ENCODE results near the gene KRTAP12-1. TPM values are rescaled to one million over a fixed set of nuclear protein-coding genes. Genes with fewer than 3 reads are reported as not detected.
"Not testable (repeated sequence)": the region's sequence is repeated elsewhere in the genome, so short reads cannot be mapped to it uniquely, and the experiment has no call there.

KRTAP12-1 gene
- polyA plus RNA-seq, 12 donors: not detected

DNA sequence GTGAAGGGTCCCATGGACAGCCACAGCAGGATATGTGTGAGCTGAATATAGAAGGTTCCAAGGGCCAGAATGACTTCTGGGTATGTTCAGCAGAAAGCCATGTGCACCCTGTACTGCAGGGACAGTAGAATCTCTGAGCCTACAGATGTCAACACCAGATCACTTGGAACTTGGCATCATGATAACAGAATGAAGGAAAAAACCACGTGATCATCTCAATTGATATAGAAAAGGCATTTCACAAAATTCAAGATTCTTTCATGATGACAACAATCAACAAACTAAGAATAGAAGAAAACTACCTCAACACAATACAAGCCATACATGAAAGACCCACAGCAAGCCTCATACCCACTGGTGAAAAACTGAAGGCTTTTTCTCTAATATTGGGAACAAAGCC is 14.4 kb downstream of the KRTAP12-1 start:
- DNase-seq: no peak

DNA sequence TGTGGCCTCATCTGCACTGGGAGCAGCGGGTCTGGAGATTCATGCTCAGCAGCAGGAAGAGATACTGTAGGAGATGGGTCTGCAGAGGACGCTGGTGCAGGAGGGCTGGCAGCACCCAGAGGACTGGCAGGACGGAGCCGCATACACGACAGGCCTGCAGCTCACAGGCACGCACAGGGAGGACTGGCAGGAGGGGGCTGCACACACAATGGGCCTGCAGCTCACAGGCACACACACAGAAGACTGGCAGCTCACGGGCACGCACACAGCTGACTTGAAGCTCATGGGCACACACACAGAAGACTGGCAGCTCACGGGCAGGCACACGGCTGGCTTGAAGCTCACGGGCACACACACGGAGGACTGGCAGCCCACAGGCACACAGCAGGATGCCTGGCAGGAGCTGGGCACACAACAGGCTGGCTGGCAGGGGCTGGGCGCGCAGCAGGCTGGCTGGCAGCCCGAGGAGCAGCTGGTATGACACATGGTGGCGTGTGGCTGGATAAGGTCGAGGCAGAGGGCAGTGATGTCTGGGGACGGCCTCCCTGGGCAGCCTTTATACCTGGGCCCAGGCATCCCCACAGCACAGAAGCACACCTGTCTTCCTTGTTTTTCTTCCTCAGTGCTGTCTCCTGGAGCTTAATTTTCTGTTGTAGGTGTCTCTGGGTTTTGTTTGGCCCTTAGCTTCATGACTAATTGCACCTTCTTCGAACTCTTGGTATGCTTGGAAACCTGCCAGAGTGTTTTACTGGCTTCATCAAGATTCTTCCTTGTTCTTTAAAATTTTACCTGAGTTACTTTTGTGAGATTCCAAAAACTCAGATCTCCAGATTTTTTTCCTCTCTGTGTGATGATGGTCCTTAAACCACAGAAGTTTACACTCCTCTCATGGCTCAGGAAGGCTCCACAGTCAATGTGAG is 15.3 kb downstream of the KRTAP12-1 start, which contains the start of gene KRTAP12-2:
TSS of gene KRTAP12-2 (minus strand) at position 527 of the 920 bp plus-strand sequence. CDS start at position 486, 41 bp downstream.
- no peak for DNase-seq

DNA sequence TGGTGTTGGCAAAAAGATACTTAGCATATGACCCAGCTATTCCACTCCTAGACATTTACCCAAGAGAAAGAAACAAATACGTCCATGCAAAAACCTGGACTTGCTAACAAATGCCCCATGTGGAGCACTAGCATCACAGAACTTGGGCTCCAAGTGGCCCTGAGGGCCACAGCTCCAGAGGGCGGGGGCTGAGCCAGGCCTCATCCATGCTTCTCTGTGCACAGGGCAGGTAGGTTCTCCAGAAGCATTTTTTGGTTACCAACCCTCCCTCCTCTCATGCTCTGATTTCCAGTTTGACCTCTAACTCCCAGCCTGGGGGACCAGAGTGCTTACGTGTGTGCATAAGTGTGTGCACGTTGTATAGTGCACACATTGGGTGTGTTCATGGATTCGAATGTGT is 17.3 kb downstream of the KRTAP12-1 start:
- no peak for DNase-seq

DNA sequence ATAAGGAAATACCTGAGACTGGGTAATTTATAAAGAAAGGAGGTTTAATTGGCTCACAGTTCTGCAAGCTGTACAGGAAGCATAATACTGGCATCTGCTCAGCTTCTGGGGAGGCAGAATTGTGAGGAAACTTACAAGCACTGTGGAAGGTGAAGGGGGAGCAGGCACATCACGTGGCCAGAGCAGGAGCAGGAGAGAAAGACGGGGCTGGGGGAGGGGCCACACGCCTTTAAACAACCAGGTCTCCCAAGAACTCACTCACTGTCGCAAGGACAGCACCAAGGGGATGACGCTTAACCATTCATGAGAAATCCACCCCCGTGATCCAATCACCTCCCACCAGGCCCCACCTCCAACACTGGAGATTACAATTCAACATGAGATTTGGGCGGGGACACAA is 20.4 kb downstream of the KRTAP12-1 start:
- not testable (repeated sequence) for DNase-seq

DNA sequence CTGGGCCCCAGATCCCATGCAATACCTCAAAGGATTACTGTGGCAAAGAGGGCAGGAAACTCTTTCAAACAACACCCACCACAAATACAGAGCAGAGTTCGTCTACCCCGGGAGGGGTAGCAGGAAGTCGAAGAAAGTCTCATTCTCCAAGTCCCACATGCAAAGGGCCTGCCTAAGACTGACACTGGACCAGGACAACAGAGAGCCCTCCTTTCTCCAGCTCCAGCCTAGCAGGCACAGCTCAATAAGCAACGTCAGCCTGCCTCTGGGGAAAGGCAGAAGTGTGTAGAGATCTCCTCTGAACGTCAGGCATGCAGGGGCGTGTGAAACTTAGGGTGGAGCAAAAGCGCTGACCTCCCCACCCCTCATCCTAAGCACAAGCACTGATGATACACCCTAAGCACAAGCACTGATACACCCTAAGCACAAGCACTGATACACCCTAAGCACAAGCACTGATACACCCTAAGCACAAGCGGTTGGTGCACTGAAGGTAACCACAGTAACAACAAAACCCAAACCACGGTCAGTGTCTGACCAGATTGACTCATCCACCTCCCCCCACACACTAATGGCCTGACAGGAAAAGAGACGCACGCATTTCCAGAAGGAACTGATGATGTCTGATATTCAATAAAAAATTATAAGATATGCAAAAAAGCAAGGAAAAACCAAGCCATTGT is 22.9 kb downstream of the KRTAP12-1 start:
- DNase-seq: no peak

DNA sequence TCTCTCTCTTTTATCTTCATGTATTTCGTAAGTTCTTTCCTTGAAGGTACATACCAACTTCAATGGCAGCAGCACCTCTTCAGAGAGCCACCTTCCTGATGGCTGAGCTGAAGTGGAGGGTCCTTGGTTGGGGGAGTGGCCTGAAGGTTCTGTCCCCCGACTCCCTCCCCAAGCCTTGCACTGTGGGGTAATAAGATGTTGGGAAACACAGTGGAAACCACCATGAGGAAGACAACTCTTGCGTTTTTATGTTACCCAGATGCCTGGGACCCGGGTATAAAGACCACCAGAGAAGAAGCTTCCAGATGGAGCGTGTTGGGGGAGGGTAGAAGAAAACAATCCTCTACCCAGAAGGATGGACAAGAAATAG is 23.4 kb downstream of the KRTAP12-1 start:
- DNase-seq: no peak

DNA sequence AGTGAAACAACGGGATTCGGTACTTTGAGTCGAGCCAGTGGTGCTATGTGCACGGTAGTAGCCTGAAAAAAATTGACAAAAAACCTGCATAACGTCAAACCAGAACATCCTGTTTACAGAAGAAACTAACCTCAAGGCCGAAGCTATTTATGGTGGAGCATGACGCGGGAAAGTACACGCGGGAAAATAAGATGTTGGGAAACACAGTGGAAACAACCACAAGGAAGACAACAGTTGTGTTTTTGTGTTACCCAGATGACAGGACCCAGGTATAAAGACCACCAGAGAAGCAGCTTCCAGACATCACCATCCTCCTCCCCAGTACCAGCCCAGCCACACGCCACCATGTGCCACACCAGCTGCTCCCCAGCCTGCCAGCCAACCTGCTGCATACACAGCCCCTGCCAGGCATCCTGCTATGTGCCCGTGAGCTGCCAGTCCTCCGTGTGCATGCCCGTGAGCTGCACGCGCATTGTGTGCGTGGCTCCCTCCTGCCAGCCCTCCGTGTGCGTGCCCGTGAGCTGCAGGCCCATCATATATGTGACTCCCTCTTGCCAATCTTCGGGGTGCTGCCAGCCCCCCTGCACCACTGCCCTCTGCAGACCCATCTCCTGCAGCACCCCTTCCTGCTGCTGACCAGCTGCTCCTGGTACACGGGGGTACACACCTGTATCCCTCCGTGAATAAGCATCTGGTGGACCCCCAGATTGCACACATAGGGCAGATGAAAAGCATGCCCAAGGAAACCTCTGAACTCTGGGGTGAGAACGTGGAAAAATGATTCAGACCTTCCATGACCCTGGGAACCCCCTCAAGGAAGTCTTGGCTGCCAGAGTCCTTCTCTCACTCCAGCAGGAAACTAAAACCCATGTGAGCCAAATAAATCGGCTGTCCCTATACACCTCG is 24.1 kb downstream of the KRTAP12-1 start, which contains the start of gene KRTAP12-3:
TSS of gene KRTAP12-3 (plus strand) at position 298 of the 906 bp plus-strand sequence. CDS start at position 346, 48 bp downstream.
- DNase-seq: no peak

DNA sequence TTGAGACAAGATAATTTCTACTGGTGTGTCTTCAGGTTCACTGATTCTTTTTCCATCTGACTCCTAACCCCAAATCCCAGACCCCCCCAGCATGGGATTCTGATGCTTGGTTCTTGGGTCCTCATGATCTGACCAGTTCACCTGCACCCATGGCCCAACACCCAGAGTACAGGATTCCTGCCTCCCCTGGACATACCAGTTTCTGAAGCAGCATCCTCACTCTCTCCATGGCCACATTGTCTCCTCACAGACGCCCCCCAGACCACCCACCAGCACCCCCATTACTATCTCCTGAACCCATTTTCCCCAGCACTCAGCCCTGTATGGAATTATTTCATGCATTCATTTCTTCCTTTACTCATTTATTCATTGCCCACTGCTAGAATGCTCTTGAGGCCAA is 25.1 kb downstream of the KRTAP12-1 start:
- no peak for DNase-seq

DNA sequence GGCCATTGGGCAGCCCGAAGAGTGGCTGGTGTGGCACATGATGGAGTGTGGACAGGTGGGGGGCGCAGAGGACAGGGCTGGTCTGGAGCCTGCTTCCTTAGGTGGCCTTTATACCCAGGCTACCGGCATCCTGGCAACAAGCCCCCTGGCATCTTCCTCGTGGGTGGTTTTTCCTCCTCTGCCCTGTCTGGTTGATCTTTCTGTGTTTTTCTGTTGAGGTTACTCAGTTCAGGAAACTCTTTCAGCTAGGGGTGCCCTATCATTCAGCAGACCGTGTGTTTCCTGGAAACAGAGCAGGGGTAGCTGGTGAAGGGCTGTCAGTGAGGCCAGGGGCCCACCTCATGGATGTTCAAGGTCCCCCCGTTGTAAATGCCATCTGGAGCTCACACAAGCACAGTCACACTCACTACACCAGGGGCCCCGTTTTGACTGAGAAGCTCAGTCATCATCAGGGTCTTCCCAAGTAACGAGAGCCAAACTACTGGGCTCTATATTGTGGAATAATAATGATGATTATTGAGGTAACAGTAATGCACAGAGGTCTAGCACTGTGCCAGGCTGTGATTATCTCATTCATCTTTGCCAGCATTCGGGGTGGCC is 27.3 kb downstream of the KRTAP12-1 start, which contains the start of gene KRTAP12-4:
TSS of gene KRTAP12-4 (minus strand) at position 84 of the 600 bp plus-strand sequence. CDS start at position 39, 45 bp downstream.
- DNase-seq: no peak

DNA sequence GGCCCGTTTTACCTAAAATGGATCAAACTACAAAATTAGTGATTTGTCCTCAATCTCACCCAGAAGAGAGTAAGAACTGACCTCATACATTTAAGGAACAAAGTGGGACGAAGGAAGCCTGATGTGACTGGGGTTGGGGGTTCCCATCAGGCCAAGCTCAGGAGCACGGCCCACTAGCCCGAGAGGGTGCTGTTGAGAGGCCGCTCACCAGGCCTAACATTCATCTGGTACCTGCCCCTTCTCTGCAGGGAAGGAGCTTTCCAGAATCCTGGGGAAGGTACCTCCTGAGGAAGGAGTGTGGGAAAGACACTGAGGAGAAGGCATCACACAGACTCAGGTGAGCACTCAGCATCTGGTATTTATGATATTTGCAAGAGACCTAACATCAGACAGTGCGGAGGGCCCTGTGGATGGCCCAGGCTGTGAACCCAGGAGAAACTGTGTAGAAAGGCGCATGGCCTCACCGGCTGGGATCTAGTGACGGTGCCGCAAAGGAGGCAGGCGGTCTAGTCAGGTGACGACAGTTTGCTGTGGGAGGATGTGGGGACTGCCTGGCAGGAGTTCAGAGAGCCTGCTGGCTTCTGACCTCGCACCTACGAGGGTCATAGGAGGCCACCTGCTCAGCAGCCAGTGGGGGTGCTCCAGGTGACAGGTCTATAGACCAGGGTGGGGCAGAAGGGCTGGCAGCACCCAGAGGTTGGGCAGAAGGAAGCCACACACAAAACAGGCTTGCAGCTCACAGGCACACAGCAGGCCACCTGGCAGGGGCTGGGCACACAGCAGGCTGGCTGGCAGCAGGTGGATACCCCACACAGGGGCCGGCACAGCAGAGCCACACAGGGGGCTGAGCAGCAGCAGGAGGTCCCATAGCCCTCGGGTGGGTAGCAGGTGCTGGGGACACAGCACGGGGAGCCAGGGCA is 28.0 kb downstream of the KRTAP12-1 start:
- DNase-seq: no peak

DNA sequence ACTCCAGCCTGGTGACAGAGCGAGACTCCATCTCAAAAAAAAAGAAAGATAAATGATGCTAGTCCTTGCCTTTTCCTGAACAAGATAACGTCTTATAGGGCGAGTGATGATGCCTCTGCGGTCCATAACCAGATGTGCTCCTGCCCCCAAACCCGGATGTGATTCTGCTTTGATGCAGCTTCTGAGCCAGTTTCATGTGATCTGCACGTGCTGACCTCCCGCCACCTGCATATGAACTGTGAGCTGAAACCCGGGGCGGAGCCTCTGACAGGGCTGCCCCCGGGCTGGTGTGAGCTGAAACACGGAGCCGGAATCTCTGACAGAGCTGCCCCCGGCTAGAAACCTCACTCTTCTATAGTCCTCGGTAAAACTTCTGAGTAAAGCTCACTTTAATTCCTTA is 28.8 kb downstream of the KRTAP12-1 start:
- DNase-seq: no peak

DNA sequence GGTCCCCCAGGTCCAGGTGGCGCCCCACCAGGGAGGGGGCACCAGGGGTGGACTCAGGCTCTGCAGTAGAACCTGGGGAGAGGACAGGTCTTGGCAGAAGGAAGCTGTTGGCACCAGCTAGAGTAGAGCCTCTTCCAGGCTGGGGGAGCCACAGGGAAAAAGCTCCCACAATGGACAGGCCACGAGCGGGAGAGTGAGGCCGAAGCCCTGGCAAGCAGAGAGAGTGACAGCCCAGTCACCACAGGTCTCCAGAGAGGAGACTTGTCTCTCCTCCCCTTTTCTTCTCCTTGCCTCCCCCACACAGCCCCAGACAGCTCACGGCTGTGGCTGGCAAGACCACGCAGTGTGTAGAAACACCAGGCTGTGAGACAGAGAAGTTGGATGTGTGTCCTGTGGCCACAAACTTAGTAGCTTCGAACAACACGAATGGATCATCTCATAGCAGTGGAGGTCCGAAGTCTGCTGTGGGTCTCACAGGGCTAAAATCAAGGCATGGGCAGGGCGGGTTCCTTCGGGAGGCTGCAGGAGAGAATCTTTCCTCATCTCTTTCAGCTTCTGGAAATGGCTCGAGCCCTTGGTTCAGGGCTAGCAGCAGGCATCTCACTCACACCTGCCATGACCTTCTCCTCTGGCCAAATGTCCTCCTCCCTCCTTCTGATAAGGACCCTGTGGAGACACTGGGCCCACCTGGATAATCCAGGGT is 30.8 kb downstream of the KRTAP12-1 start:
- no peak for DNase-seq

DNA sequence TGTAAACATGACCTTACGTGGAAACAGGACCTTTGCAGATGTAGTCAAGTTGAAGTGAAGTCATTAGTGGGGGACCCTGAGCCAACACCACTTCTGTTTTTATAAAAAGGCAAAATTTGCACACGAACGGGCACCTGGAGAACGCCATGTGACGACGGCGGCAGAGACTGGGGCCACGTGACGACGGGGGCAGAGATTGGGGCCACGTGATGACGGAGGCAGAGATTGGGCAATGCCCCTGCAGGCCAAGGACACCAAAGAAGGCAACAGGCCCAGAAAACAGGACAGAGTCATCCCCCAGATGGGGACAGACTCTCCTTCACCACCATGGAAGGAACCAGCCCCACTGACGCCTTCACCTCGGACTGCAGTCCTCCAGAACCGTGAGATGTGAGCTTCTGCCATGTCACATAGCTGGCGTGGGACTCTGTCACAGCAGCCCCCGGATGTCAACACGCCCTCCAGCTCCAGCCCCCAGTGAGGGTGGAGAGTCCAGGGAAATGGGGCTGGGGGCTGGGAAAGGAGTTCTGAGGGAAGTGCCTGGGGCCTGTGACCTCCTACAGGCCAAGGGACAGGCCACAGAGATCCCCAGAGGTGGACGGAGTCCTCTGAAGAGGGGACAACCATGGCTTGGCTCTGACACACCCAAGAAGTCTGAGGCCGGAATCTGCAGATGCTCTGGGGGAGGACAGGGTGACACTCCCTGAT is 31.5 kb downstream of the KRTAP12-1 start:
- no peak for DNase-seq

DNA sequence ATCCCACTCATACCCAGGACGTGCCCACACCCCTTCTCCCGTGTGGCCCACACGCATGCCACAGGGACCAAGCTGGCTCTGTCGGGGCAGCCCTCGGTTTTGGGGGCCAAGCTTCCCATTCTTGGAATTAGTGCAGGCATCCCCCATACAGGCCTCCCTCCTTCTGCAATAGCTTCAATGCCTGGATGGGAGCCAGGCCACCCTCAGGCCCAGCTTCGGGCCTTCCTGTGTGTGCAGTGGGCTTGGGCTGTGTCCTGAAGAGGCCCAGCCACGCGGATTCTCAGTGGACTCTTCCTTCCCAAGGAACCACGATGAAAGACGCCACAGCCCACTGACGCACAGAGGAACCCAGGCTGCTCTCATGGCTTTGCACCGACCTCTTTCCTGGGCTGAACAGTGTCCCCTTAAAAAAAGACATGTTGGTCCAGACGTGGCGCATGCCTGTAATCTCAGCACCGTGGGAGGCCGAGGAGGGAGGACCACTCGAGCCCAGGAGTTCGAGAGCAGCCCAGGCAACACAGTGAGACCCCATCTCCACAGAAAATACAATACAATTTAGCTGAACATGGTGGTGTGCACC is 32.4 kb downstream of the KRTAP12-1 start:
- no peak for DNase-seq

DNA sequence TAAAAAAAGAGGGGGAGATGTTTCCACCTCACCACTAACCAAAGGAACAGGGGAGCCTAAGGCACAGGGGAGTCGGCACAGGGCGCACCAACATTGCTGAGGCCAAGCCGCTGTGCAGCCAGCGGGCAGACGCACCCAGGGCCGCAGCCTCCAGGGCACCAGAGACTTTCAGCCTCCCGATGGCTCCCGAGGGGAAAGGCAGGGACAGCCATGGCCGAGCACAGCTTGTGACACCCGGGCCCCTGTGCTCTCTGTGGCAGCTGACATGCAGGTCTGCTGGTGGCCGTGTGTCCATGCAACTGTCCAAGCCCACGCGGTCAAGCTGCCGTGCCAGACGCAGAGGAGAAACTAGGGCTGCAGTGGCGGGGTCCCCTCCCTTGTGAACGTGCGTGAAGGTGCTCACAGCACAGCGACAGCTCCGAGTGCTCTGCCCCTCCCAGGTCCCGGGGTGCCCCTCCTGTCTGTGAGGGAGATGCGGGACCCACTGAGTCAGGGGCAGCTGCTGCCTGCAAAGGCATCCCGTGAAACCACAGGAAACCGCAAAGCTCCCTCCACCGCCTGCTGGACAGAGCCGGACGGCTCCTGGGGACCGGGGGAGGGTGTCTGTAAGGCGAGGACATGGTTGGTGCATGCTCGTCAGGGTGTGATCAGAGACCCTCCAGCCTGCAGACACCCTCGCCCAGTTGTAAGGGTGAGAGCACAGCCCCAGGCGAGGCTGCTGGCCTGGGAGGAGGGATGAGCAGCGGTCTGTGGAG is 33.2 kb downstream of the KRTAP12-1 start:
- DNase-seq: no peak

DNA sequence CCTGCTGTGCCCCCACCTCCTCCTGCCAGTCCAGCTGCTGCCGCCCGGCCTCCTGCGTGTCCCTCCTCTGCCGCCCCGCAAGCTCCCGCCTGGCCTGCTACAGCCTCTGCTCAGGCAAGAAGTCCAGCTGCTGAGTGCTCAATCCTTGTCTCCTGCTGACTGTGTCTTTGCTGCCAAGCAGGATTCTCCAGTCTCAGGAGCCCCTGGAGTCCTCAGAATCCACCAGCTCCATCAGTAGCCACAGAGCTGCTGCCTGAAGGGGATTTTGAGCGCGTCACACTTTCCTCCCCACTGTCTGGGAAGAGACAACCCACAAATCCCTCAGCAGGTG is 34.8 kb downstream of the KRTAP12-1 start:
- DNase-seq: no peak

DNA sequence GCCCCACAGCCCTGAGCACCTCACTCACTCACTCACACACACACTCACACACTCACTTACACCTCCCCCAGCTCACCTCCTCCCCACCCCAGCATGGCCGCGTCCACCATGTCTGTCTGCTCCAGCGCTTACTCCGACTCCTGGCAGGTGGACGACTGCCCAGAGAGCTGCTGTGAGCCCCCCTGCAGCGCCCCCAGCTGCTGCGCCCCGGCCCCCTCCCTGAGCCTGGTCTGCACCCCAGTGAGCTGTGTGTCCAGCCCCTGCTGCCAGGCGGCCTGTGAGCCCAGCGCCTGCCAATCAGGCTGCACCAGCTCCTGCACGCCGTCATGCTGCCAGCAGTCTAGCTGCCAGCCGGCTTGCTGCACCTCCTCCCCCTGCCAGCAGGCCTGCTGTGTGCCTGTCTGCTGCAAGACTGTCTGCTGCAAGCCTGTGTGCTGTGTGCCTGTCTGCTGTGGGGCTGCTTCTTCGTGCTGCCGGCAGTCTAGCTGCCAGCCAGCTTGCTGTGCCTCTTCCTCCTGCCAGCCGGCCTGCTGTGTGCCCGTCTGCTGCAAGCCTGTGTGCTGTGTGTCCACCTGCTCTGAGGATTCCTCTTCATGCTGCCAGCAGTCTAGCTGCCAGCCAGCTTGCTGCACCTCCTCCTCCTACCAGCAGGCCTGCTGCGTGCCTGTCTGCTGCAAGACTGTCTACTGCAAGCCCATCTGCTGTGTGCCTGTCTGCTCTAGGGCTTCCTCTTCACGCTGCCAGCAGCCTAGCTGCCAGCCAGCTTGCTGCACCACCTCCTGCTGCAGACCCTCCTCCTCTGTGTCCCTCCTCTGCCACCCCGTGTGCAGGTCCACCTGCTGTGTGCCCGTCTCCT is 35.4 kb downstream of the KRTAP12-1 start, which contains the start of gene KRTAP10-11:
TSS of gene KRTAP10-11 (plus strand) at position 49 of the 856 bp plus-strand sequence. CDS start at position 94, 45 bp downstream.
- not testable (repeated sequence) for DNase-seq
